ENCODE results near the gene CLIC5. TPM values are rescaled to one million over a fixed set of nuclear protein-coding genes. Genes with fewer than 3 reads are reported as not detected.

The CLIC5 gene
- total and polyA plus RNA-seq, 2 donors (not counting 1 experiment from before 2014, with no cell fraction given) = 0.96 to 0.97 TPM

- POLR2A ChIA-PET = no interaction called here
- H3K9me3 Mint-ChIP-seq (ENCODE audit: insufficient read depth) = no peaks in the 10 kb centered on the region
- peaks cover 2% of the 10 kb centered on the region for H3K27me3 Mint-ChIP-seq
- Histone ChIP-seq H3K9ac (ENCODE audit: low read length) (no peak overlapping the region), H3K9me3 (ENCODE audit: control extremely low read depth in 1 of 3, control insufficient read depth in 2 of 3, insufficient read depth in 1 of 3, low read length in 2 of 3) (no peaks in the 10 kb centered on the region), H3K36me3 (replicated peaks in 1 of 2; ENCODE audit: control extremely low read depth in 1 of 2, control insufficient read depth in 1 of 2, extremely low read depth in 1 of 2, insufficient read depth in 2 of 2, low read length in 1 of 2) (no peaks in the 10 kb centered on the region), H4K20me1 (ENCODE audit: control insufficient read depth, insufficient read depth, low read length, poor library complexity, severe bottlenecking) (no peaks in the 10 kb centered on the region), H3K27ac (ENCODE audit: low read length in 2 of 2) (no peak overlapping the region), H3K4me2 (replicated peaks; ENCODE audit: low read depth, low read length, poor library complexity, severe bottlenecking) (no peak overlapping the region), H3K27me3 (replicated peaks in 1 of 4; ENCODE audit: control extremely low read depth in 1 of 4, control insufficient read depth in 3 of 4, insufficient read depth in 4 of 4, low read length in 3 of 4) (no peaks in the 10 kb centered on the region), H2AFZ (ENCODE audit: insufficient read depth, low read depth, low read length, poor library complexity, severe bottlenecking) (no peak overlapping the region), H3K4me1 (ENCODE audit: control insufficient read depth in 2 of 2, insufficient read depth in 2 of 2, low read length in 2 of 2) (no peaks in the 10 kb centered on the region), H3K79me2 (ENCODE audit: control insufficient read depth, insufficient read depth, low read length) (no peaks in the 10 kb centered on the region), H3K4me3 (ENCODE audit: control extremely low read depth in 1 of 5, extremely low read depth in 1 of 5, insufficient read depth in 1 of 5, low read depth in 2 of 5, low read length in 4 of 5) (no peak overlapping the region)
- H3K4me1 Mint-ChIP-seq = no peaks in the 10 kb centered on the region
- ATAC-seq (ENCODE audit: low read depth) = no peak
- no peak overlapping the region for H3K4me3 Mint-ChIP-seq
- TF ChIP-seq CTCF (IDR thresholded peaks at IDR 0.05) = no peak
- no peak for TF ChIP-seq EZH2 (IDR thresholded peaks at IDR 0.05; ENCODE audit: borderline replicate concordance, insufficient read depth, low read depth, low read length, poor library complexity, severe bottlenecking)
- intact Hi-C loops (cut with micrococcal nuclease) = no loop called here
- CTCF ChIA-PET = no interaction called here
- H3K27ac Mint-ChIP-seq = no peak overlapping the region
- no peak for DNase-seq
- no CpG with 5 or more reads among the region's 3 CpGs for WGBS (ENCODE audit: insufficient coverage)
Measured at GRCh38 chr6:45946352-45946751, 69.3 kb downstream of the CLIC5 start.

- no peaks in the 10 kb centered on the region for H3K9me3 ChIP-seq (ENCODE audit: control extremely low read depth in 1 of 3, control insufficient read depth in 2 of 3, insufficient read depth in 1 of 3, low read length in 2 of 3)
- H3K9ac ChIP-seq (ENCODE audit: low read length) = no peak overlapping the region
- Mint-ChIP-seq H3K4me3 (no peak overlapping the region), H3K27me3 (no peaks in the 10 kb centered on the region), H3K9me3 (ENCODE audit: insufficient read depth) (no peaks in the 10 kb centered on the region), H3K27ac (no peak overlapping the region), H3K4me1 (no peaks in the 10 kb centered on the region)
- H3K27me3 ChIP-seq (replicated peaks in 1 of 4; ENCODE audit: control extremely low read depth in 1 of 4, control insufficient read depth in 3 of 4, insufficient read depth in 4 of 4, low read length in 3 of 4) = no peaks in the 10 kb centered on the region
- no peaks in the 10 kb centered on the region for H4K20me1 ChIP-seq (ENCODE audit: control insufficient read depth, insufficient read depth, low read length, poor library complexity, severe bottlenecking)
- no peak overlapping the region for H3K4me3 ChIP-seq (ENCODE audit: control extremely low read depth in 1 of 5, extremely low read depth in 1 of 5, insufficient read depth in 1 of 5, low read depth in 2 of 5, low read length in 4 of 5)
- no peak overlapping the region for H3K4me2 ChIP-seq (replicated peaks; ENCODE audit: low read depth, low read length, poor library complexity, severe bottlenecking)
- ChIA-PET POLR2A (no interaction called here), CTCF (interaction anchor here (3.1 kb wide), 1 partner anchor 12 kb away, joined by 12 read pairs; no protein-coding TSS in a partner anchor)
- H3K27ac ChIP-seq (ENCODE audit: low read length in 2 of 2) = no peak overlapping the region
- no peak overlapping the region for H2AFZ ChIP-seq (ENCODE audit: insufficient read depth, low read depth, low read length, poor library complexity, severe bottlenecking)
- H3K36me3 ChIP-seq (replicated peaks in 1 of 2; ENCODE audit: control extremely low read depth in 1 of 2, control insufficient read depth in 1 of 2, extremely low read depth in 1 of 2, insufficient read depth in 2 of 2, low read length in 1 of 2) = no peaks in the 10 kb centered on the region
- no peak for ATAC-seq (ENCODE audit: low read depth)
- 79% methylated on average over 2 of the region's 3 CpGs for WGBS (ENCODE audit: insufficient coverage)
- no peak for DNase-seq
- H3K4me1 ChIP-seq (ENCODE audit: control insufficient read depth in 2 of 2, insufficient read depth in 2 of 2, low read length in 2 of 2) = no peaks in the 10 kb centered on the region
- no peaks in the 10 kb centered on the region for H3K79me2 ChIP-seq (ENCODE audit: control insufficient read depth, insufficient read depth, low read length)
- no peak for TF ChIP-seq EZH2 (IDR thresholded peaks at IDR 0.05; ENCODE audit: borderline replicate concordance, insufficient read depth, low read depth, low read length, poor library complexity, severe bottlenecking)
- no peak for TF ChIP-seq CTCF (IDR thresholded peaks at IDR 0.05)
- intact Hi-C loops (cut with micrococcal nuclease) = no loop called here
Measured at GRCh38 chr6:45942953-45943352, 72.7 kb downstream of the CLIC5 start.

All from B cell (primary cell).